Stimulated activated CD8-positive, alpha-beta memory T cell treated with anti-CD3 and anti-CD28 coated beads, Interleukin-15, amount 100 ng/mL, for 1 hour (primary cell): ENCODE data around the gene CTNNA1.

ENCODE experiments used
- DNase-seq: peaks from one replicate; pipeline ENCODE4 v3.0.0-alpha.2; 2020; ENCODE audit warnings: low read depth

CTNNA1 gene

DNA sequence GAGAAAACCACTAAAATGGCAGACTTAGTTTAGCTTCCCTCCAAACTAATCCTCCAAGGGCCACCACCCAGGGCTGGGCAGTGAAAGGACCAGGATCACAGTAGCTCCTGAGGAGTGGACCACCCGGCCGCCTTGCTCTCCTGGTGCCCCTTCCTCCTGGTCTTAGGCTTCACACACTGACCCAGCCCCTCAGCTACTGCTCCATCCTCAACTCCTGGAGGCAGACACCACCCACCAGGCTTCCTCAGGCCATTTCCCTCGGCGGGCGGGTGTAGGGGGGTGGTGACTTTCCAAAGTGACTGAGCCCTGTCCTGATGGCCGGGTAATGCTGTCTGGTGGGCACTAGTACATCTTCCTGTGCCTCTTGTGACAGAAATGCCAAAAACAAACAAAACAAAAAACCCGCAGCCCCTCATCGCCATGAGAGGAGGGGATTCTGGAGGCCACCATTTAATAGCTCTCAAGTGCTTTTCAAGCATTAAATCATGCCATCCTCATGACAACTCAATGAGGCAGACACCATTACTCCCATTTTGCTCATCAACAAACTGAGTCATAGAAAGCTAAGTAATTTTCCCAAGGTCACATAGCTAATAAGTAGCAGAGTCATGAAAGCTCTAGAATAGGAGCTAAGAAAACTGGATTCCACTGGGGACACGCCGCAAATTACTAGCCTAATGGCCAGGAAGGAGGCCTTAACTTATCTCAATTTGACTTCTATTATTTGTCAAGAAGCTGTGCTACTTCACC lies 213.2 kb downstream of the CTNNA1 start:
- no peak for DNase-seq

- no peak for DNase-seq
Observed at GRCh38 chr5:138967791-138968448, 214.7 kb downstream of the CTNNA1 start.

GRCh38 chr5:138968601-138969000 lies 215.4 kb downstream of the CTNNA1 start:
- DNase-seq: no peak

GRCh38 chr5:138969323-138970002 lies 216.2 kb downstream of the CTNNA1 start:
- no peak for DNase-seq

- no peak for DNase-seq
Observed at GRCh38 chr5:138972230-138972629, 219.0 kb downstream of the CTNNA1 start.

DNA sequence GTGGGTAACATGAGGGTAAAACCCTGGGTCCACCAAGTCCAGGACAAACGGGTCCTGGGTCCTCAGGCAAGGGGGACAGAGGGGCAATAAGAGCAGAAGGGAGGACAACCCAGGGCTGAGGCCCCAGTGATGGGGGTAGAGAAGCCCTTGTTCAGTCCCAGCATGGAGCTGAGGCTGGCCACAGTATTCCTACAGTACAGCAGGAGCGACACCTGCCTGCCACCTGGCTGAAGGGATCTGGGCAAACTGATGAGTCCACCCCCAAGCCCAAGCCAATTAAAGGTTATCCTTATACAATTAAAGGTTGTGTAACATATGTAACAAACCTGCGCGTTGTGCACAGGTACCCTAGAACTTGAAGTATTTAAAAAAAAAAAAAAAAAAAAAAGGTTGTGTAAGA lies 219.6 kb downstream of the CTNNA1 start:
- DNase-seq: no peak

GRCh38 chr5:138974227-138975063 lies 221.2 kb downstream of the CTNNA1 start:
- no peak for DNase-seq

- DNase-seq: no peak
Observed at GRCh38 chr5:138975098-138975847, 222.0 kb downstream of the CTNNA1 start.

- DNase-seq: no peak
Observed at GRCh38 chr5:138978080-138978479, 224.9 kb downstream of the CTNNA1 start.

- DNase-seq: no peak
Observed at GRCh38 chr5:138978581-138978980, 225.4 kb downstream of the CTNNA1 start.

DNA sequence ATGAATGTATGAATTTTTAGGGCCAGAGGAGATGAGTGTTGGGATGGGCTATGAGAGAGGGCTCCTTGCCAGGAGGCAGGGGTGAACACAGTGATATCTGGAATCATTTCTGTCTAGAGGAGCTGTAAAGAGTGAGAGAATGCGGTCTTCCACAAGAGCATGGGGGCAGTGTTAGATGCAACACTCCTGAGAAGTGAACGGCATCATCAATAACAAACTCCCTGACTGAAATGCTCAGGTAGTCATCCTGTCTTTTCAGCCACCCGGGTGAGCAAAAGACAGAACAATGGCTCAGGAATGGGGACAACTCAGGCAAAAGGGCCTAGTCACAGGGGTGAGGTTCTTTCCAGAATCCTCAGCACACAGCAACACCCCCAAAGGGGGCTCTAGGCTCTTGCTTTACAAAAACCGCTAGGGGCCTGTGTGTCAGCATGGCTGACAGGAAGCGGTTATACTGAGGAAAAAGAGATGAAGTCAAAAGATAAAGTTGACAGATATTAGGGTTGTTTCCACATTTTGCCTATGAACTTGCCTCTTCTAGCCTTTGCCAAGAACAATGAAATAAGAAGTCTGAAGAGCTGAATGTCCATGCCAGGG lies 226.6 kb downstream of the CTNNA1 start:
- no peak for DNase-seq

- no peak for DNase-seq
Observed at GRCh38 chr5:138980441-138980840, 227.2 kb downstream of the CTNNA1 start.

DNA sequence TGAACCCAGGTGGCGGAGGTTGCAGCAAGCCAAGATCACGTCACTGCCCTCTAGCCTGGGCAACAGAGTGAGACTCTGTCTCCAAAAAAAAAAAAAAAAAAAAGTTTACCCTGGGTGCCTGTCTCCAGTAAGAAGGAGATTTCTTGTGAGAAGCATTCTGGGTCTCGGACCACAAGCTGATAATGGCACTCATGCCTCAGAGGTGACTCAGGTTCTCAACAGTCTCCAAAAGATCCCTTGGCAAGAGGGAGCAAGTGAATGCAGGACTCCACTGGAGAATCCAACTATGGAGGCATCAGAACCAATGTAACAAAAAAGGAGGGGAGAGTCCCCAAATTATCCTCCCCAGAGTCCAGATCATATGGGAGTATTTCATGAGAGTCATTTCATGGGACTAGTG lies 227.9 kb downstream of the CTNNA1 start:
- DNase-seq: no peak

- no peak for DNase-seq
Observed at GRCh38 chr5:138981586-138981985, 228.4 kb downstream of the CTNNA1 start.

DNA sequence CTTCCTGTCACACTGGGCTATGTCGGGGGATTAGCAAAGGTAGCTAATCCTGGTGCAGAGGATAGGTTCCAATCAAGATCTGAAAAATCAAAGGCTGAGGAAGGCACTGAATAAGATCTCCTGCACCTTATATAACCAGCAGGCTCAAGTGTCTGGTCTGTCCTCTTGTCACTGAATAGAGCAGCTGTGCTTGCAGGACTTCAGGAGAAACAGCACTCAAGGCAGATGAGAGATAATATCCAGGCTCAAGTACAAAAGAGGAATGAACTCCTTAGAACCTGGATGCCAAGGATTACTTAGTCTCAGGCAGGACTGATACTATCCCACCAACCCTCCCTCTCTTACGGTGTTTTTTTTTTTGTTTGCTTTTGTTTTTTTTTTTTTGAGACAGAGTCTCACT lies 230.8 kb downstream of the CTNNA1 start:
- DNase-seq: no peak
